ENCODE data around the gene NCOA4. TPM values are rescaled to one million over a fixed set of nuclear protein-coding genes. Genes with fewer than 3 reads are reported as not detected.

NCOA4 gene
- total RNA-seq, 1 experiment from 2014 or later: 68.0 TPM

DNA sequence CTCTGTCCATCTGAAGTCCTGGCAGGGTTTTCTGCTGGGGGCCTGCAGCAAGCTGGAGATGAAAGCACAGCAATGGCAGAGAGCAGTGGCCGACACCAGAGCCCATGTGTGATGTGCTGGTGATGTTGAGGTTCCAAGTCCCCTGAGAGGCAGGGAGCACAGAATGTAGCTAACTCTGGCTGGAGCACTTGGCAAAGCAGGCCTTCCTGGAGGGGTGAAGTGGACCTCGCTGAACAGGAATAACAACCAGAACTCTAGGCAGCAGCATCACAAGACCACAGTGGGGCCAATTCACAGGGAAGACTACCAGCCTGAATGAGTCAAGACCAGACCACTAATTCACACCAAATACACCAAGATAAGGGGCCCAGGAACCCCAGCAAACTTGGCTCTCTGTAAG, 38.5 kb upstream of the NCOA4 start (continued):
- TF ChIP-seq, protein P1, sequence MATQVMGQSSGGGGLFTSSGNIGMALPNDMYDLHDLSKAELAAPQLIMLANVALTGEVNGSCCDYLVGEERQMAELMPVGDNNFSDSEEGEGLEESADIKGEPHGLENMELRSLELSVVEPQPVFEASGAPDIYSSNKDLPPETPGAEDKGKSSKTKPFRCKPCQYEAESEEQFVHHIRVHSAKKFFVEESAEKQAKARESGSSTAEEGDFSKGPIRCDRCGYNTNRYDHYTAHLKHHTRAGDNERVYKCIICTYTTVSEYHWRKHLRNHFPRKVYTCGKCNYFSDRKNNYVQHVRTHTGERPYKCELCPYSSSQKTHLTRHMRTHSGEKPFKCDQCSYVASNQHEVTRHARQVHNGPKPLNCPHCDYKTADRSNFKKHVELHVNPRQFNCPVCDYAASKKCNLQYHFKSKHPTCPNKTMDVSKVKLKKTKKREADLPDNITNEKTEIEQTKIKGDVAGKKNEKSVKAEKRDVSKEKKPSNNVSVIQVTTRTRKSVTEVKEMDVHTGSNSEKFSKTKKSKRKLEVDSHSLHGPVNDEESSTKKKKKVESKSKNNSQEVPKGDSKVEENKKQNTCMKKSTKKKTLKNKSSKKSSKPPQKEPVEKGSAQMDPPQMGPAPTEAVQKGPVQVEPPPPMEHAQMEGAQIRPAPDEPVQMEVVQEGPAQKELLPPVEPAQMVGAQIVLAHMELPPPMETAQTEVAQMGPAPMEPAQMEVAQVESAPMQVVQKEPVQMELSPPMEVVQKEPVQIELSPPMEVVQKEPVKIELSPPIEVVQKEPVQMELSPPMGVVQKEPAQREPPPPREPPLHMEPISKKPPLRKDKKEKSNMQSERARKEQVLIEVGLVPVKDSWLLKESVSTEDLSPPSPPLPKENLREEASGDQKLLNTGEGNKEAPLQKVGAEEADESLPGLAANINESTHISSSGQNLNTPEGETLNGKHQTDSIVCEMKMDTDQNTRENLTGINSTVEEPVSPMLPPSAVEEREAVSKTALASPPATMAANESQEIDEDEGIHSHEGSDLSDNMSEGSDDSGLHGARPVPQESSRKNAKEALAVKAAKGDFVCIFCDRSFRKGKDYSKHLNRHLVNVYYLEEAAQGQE (IDR thresholded peaks at IDR 0.05; ENCODE audit: low read depth): no peak
- TF ChIP-seq EZH2phosphoT487 (IDR thresholded peaks at IDR 0.05; ENCODE audit: borderline replicate concordance): no peak
- TF ChIP-seq SP1 (IDR thresholded peaks at IDR 0.05; ENCODE audit: low read depth): no peak
- TF ChIP-seq, protein P2, sequence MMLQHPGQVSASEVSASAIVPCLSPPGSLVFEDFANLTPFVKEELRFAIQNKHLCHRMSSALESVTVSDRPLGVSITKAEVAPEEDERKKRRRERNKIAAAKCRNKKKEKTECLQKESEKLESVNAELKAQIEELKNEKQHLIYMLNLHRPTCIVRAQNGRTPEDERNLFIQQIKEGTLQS (IDR thresholded peaks at IDR 0.05): no peak
- TF ChIP-seq EGR1 (IDR thresholded peaks at IDR 0.05; ENCODE audit: low read depth): no peak
- TF ChIP-seq TCF7L2 (IDR thresholded peaks at IDR 0.05; ENCODE audit: borderline replicate concordance, extremely low read depth, insufficient read depth, insufficient read length): no peak

DNA sequence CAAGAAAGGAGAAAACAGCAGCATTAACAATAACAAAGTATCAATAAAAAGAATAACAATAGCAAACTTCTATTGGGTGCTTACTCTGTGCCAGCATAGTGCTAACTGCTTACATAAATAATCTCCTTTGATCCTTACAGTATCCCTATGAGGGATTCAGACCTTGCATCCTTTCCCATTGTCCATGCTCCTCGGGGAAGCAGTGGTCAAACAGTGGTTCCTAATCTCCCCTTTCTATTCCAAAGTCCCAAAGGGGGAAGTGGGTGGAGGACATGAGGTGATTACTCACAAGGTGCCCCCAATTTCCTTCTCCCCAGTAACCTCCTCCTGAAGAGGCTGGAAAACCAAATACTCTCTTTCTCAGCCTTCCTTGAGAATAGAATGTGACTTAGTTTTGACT, 37.7 kb upstream of the NCOA4 start:
- no peak overlapping the region for H2AFZ ChIP-seq (ENCODE audit: low read depth, low read length, poor library complexity, severe bottlenecking)
- no peaks in the 10 kb centered on the region for H3K9me3 ChIP-seq (ENCODE audit: control insufficient read depth in 1 of 2, insufficient read depth in 1 of 2, low read depth in 1 of 2, low read length in 2 of 2)
- H4K20me1 ChIP-seq (ENCODE audit: insufficient read depth): no peaks in the 10 kb centered on the region
- no peak for DNase-seq (ENCODE audit: low read depth, low spot score)
- no peak overlapping the region for H3K9ac ChIP-seq (ENCODE audit: low read length)
- TF ChIP-seq YY1 (IDR thresholded peaks at IDR 0.05; ENCODE audit: extremely low read depth, insufficient replicate concordance, low read depth, low read length): no peak
- TF ChIP-seq, protein P2 (IDR thresholded peaks at IDR 0.05): no peak
- TF ChIP-seq JUND (IDR thresholded peaks at IDR 0.05): no peak
- TF ChIP-seq, protein P3, sequence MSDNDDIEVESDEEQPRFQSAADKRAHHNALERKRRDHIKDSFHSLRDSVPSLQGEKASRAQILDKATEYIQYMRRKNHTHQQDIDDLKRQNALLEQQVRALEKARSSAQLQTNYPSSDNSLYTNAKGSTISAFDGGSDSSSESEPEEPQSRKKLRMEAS (IDR thresholded peaks at IDR 0.05): no peak
- TF ChIP-seq EZH2 (IDR thresholded peaks at IDR 0.05): no peak
- TF ChIP-seq, protein P4, sequence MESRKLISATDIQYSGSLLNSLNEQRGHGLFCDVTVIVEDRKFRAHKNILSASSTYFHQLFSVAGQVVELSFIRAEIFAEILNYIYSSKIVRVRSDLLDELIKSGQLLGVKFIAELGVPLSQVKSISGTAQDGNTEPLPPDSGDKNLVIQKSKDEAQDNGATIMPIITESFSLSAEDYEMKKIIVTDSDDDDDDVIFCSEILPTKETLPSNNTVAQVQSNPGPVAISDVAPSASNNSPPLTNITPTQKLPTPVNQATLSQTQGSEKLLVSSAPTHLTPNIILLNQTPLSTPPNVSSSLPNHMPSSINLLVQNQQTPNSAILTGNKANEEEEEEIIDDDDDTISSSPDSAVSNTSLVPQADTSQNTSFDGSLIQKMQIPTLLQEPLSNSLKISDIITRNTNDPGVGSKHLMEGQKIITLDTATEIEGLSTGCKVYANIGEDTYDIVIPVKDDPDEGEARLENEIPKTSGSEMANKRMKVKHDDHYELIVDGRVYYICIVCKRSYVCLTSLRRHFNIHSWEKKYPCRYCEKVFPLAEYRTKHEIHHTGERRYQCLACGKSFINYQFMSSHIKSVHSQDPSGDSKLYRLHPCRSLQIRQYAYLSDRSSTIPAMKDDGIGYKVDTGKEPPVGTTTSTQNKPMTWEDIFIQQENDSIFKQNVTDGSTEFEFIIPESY (IDR thresholded peaks at IDR 0.05; ENCODE audit: extremely low read depth, insufficient replicate concordance, low read length): no peak
- no peak overlapping the region for H3K4me3 ChIP-seq (replicated peaks in 1 of 2; ENCODE audit: low read depth in 1 of 2, low read length in 2 of 2)
- no peak overlapping the region for H3K27ac ChIP-seq (ENCODE audit: low read depth, low read length)
- no peak for ATAC-seq
- ChIA-PET CTCF (no interaction called here), POLR2A (no interaction called here), RAD21 (ENCODE audit: low non-redundant PET in 1 of 2, low total read pairs in 2 of 2, uncharacterized antibody in 2 of 2, unreplicated experiment in 2 of 2) (no interaction called here)
- no peaks in the 10 kb centered on the region for H3K79me2 ChIP-seq (ENCODE audit: insufficient read depth, low read length)
- H3K4me2 ChIP-seq (ENCODE audit: low read length): no peak overlapping the region
- no peaks in the 10 kb centered on the region for H3K4me1 ChIP-seq (ENCODE audit: control insufficient read depth in 1 of 2, insufficient read depth in 2 of 2, low read length in 2 of 2)
- no peaks in the 10 kb centered on the region for H3K36me3 ChIP-seq (ENCODE audit: control insufficient read depth in 1 of 2, insufficient read depth in 2 of 2, low read length in 2 of 2)
- no TSS peak for BruUV-seq (replicated peaks)
- no peaks in the 10 kb centered on the region for H3K9me2 ChIP-seq (ENCODE audit: insufficient read depth)
- no peaks in the 10 kb centered on the region for H3K27me3 ChIP-seq (ENCODE audit: insufficient read depth, low read length)
- intact Hi-C loops (cut with micrococcal nuclease): no loop called here

Data from HCT116 (cell line).